HepG2 (cell line): Measurements from ENCODE around the gene LRP5.

Experiments
- ATF7 ChIP-seq, 2 experiments: fragments of 450-650 bp in 1 of 2; sonication (generic) in 1 of 2; formaldehyde crosslinking in 1 of 2; IDR thresholded peaks; 2 replicates each; pipeline versions ENCODE4 v1.4.0 to v1.6.1; 2016 to 2020; ENCODE audit warnings: antibody characterized with exemption in 1 of 2, mild to moderate bottlenecking in 1 of 2, missing genetic modification reagents in 1 of 2
- CTCF ChIP-seq: sonication (generic); formaldehyde crosslinking; IDR thresholded peaks from 2 replicates; pipeline ENCODE4 v1.5.0; 2020; ENCODE audit warnings: mild to moderate bottlenecking, missing genetic modification reagents, moderate library complexity
- GABPA ChIP-seq, 2 experiments: IDR thresholded peaks; 2 replicates each; pipeline ENCODE4 v1.6.1; 2011 to 2016; ENCODE audit warnings: low read depth in 2 of 2, low read length in 1 of 2, missing biosample characterization in 1 of 2, missing genetic modification characterization in 1 of 2
- KLF11 ChIP-seq: IDR thresholded peaks from 2 replicates; pipeline ENCODE4 v1.6.1; 2016; ENCODE audit warnings: missing compliant biosample characterization
- SP1 ChIP-seq, 2 experiments: fragments of 450-650 bp in 1 of 2; sonication (generic) in 1 of 2; formaldehyde crosslinking in 1 of 2; IDR thresholded peaks; 2 replicates each; pipeline versions ENCODE4 v1.4.0 to v1.6.1; 2016 to 2020; ENCODE audit warnings: missing genetic modification reagents in 1 of 2
- ZGPAT ChIP-seq: IDR thresholded peaks from 2 replicates; pipeline ENCODE4 v1.6.1; 2016; ENCODE audit warnings: mild to moderate bottlenecking
- ZNF775 ChIP-seq: sonication (generic); formaldehyde crosslinking; IDR thresholded peaks from 2 replicates; pipeline ENCODE4 v1.4.0; 2020; ENCODE audit warnings: missing genetic modification reagents, mild to moderate bottlenecking, moderate library complexity, borderline replicate concordance
- ZNF883 ChIP-seq: sonication (generic); formaldehyde crosslinking; IDR thresholded peaks from 2 replicates; pipeline ENCODE4 v1.5.1; 2020; ENCODE audit warnings: mild to moderate bottlenecking, missing genetic modification reagents; ENCODE audit errors: not compliant biosample characterization
- TF ChIP-seq, protein P1 (sequence below), 2 experiments: sonication (generic) in 1 of 2; formaldehyde crosslinking in 1 of 2; IDR thresholded peaks; 2 replicates each; pipeline versions ENCODE4 v1.4.0 to v1.6.1; 2018 to 2020; ENCODE audit warnings: missing genetic modification reagents in 2 of 2, borderline replicate concordance in 1 of 2, low read depth in 1 of 2, mild to moderate bottlenecking in 1 of 2, missing biosample characterization in 1 of 2
- TF ChIP-seq, protein P2 (sequence below): sonication (generic); formaldehyde crosslinking; IDR thresholded peaks from 2 replicates; pipeline ENCODE4 v1.5.0; 2020; ENCODE audit warnings: missing genetic modification reagents

GRCh38 chr11:68372625-68373024 is 60.2 kb downstream of the LRP5 start:
- TF ChIP-seq ZGPAT (CRISPR knock-in tag) (no peak), CTCF (CRISPR knock-in tag) (no peak), ZNF883 (CRISPR knock-in tag) (no peak), GABPA (IDR thresholded peaks at IDR 0.05; ENCODE audit: low read depth, low read length) (no peak), GABPA (CRISPR knock-in tag; IDR thresholded peaks at IDR 0.05; ENCODE audit: low read depth) (no peak), SP1 (IDR thresholded peaks at IDR 0.05) (no peak), SP1 (CRISPR knock-in tag; IDR thresholded peaks at IDR 0.05) (no peak), ATF7 (IDR thresholded peaks at IDR 0.05) (no peak), ATF7 (CRISPR knock-in tag; IDR thresholded peaks at IDR 0.05) (no peak), ZNF775 (CRISPR knock-in tag) (no peak), KLF11 (no peak)
- TF ChIP-seq, protein P1, sequence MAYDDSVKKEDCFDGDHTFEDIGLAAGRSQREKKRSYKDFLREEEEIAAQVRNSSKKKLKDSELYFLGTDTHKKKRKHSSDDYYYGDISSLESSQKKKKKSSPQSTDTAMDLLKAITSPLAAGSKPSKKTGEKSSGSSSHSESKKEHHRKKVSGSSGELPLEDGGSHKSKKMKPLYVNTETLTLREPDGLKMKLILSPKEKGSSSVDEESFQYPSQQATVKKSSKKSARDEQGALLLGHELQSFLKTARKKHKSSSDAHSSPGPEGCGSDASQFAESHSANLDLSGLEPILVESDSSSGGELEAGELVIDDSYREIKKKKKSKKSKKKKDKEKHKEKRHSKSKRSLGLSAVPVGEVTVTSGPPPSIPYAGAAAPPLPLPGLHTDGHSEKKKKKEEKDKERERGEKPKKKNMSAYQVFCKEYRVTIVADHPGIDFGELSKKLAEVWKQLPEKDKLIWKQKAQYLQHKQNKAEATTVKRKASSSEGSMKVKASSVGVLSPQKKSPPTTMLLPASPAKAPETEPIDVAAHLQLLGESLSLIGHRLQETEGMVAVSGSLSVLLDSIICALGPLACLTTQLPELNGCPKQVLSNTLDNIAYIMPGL (CRISPR knock-in tag; IDR thresholded peaks at IDR 0.05; ENCODE audit: borderline replicate concordance in 1 of 2, low read depth in 1 of 2) = no peak
- TF ChIP-seq, protein P2, sequence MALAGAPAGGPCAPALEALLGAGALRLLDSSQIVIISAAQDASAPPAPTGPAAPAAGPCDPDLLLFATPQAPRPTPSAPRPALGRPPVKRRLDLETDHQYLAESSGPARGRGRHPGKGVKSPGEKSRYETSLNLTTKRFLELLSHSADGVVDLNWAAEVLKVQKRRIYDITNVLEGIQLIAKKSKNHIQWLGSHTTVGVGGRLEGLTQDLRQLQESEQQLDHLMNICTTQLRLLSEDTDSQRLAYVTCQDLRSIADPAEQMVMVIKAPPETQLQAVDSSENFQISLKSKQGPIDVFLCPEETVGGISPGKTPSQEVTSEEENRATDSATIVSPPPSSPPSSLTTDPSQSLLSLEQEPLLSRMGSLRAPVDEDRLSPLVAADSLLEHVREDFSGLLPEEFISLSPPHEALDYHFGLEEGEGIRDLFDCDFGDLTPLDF = no peak
